ENCODE measurements around the gene THRB.

- TF ChIP-seq EZH2 (IDR thresholded peaks at IDR 0.05; ENCODE audit: insufficient read depth, poor library complexity, severe bottlenecking) (no peak), EZH2phosphoT487 (IDR thresholded peaks at IDR 0.05; ENCODE audit: insufficient read depth, low read depth) (no peak)
Observed at GRCh38 chr3:24154781-24155180, 339.9 kb downstream of the THRB start.

All from GM23248 (cell line).